Activated CD8-positive, alpha-beta memory T cell treated with anti-CD3 and anti-CD28 coated beads for 4 hours (primary cell): ENCODE data around the gene TNIP2.
"Not testable (repeated sequence)": the region's sequence is repeated elsewhere in the genome, so short reads cannot be mapped to it uniquely, and the experiment has no call there.

Experiments used
- DNase-seq, 2 donors: peaks; one replicate each; pipeline ENCODE4 v3.0.0-alpha.2; 2020; ENCODE audit warnings: low read depth in 2 of 2

Gene TNIP2

DNA sequence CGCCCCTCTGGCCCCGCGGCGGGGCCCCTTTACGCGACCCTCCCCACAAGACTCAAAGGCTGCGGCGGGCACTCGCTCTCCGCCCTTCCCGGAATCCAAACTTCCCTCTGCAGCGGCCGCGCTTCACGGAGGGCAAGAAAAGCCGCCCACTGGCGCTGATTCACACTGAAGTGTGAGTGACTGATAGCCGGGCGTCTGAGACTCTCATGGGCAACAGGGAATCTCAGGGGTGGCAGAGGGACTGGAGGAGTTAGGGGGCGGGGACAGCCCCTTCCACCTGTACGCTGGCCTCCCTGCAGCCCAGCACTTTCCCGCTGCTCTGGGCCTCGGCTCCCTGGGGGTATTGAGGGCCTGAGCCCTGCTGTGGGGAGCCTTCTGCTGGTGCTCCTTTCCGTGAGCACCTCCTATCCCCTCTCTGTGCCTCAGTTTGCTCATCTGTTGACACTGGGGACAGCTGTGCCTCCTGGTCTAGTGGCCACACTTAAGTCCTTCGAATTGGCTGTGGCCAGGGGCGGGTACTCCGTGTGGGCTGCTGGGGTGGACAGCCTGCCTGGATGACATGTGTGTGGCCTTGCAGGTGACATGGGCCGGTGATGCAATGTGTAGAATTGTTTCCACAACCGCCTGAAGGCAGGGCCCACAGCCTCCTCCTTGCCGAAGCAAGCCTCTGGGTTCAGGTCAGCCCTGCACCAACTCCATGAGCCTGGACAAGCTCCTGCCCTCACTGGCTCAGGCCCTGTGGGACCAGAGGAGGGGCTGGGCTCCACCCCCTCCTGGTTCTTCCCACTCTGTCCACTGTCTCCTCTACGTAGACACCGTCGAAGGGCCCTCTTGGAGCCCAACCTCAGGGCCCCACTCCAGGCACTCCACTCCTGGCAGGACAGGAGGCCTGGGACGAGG lies 37.7 kb upstream of the TNIP2 start:
- peak in 1 of 2 donors; percentile 44 for DNase-seq

DNA sequence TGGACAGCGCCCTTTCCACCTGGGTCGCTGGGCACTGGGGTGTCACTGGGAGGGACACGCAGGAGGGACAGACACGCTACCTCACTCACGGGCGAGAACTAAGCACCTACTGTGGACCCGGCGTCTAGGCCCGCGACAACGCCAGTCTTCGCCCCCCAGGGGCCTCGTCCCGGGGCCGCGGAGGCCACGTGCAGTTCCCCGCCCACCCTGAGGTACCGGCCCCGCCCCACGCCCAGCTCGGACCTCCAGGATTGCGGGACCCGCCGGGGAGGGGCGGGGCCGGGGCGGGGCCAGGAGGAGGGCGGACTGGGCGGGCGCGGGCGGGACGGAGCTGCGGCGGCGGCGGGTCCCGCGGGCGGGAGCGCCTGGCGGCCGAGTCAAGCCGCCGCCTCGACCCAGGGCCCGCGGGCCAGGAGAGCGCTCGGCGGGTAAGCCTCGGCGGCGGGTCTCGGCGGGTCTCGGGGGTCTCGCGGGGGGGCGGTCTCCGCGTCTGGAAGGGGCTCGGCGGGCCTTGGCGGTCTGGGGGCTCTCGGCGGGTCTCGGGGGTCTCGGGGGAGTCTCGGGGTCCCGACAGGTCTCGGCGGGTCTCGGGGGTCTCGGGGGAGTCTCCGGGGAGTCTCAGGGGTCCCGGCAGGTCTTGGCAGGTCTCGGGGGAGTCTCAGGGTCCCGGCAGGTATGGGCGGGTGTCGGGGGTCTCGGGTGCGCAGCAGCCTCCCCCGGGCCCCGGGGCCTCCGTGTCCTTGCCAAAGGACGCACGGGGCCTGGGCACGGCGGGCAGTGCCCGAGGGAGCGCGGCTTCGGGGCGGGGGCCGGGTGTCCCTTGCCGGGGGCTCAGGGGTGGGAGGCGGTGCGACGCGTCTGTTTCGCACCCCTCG lies 36.8 kb upstream of the TNIP2 start, which contains the start of gene SH3BP2:
Gene SH3BP2 (plus strand): TSS at position 375 of the 875 bp plus-strand sequence. CDS start 27,533 bp downstream, outside the sequence.
- no peak for DNase-seq

DNA sequence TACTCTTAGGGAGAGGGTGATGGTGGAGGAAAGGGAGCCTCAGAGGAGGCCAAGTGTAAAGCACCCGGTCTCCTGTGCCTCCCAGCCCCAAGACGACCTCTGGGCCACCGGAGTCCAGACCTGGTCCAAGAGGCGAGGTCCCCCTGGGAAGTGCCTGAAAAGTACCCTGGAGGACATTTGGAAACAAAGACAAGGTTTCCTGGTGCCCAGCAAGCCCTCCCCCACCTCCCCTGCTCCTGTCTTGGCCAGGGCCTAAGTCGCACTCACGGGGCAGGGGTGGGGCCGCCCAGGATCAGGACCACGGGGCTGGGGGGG lies 36.2 kb upstream of the TNIP2 start:
- DNase-seq = no peak

DNA sequence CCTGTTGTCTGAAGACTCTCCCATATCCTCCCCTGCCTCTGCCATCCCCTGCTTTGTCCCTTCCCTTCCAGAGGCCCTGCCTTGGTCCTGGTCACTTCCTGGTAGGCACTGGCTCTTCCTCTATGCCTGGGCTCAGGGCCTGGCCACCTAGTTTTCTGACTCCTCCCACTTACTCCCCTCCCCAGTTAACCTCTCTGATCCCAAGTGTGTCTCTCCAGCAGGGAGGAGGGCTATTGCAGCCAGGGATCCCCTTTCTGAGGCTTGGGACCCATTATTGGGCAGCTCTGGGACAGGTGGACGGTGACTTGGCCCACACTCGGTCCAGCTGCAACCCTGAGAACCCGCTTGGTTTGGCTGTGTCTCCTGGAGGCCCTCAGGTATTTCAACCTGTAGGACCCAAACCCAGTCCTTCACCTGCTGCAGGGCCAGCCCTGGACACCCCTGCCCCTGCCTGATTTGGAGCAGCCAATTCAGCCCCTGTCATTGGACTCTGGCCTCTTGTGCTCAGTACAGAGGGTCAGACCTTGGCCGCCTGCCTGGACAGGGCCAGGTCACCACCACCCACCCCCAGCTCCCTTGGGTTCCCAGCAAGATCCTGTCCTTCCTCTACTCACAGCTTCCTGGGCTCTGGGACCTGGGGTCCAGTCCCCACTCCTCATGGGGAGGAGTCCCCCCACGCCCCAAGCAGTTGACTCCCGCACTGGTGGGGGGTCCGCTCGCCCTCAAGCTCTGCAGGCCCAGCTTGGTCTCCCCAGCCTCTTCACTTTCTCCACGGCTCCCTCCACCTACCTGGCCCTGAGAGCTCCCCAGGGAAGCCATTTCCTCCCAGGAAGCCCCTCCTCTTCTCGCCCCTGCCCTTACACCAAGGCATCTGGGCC lies 35.6 kb upstream of the TNIP2 start:
- no peak for DNase-seq

DNA sequence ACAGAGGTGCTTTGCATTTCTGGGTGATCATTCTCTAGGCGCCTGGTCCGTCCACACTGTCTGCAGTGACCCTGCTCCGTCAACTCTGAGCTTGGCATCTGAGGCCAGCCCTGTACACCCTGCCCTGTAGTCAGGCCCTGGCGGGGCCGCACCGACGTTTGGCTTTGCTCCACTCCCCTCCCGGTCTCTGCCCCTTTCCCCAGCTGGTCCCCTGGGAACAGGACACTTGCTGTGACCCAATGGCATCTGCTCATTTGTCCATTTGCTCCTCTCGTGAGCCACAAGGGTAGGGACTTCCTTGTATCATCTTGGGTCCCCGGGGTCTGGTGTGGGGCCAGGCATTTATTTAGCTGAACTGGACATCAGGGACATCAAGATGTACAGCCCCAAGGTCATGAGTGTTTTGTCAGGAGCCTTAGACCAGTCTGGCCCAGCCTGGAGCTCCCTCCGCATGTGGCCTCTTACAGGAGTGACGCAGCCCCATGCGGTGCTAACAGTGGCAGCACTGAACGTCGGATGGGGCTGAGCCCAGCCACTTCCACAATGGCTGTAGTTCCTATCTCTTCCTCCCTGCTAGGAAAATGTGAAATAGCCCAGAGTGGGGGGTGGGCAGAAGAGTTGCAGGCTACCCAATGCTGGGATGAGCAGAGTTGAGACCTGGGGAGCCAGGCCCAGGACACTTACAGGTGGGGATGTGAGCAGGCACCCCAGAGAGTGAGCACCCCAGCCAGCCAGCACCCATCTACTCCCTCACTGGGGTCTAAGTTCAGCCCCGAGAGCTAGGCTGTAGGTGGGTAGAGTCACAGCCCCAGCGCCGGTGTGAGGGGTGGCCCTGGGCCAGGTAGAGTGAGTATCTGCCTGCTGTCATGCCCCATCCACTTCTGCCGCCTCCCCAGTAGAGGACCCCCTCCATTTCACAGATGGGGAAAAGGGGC lies 34.7 kb upstream of the TNIP2 start:
- DNase-seq = no peak

DNA sequence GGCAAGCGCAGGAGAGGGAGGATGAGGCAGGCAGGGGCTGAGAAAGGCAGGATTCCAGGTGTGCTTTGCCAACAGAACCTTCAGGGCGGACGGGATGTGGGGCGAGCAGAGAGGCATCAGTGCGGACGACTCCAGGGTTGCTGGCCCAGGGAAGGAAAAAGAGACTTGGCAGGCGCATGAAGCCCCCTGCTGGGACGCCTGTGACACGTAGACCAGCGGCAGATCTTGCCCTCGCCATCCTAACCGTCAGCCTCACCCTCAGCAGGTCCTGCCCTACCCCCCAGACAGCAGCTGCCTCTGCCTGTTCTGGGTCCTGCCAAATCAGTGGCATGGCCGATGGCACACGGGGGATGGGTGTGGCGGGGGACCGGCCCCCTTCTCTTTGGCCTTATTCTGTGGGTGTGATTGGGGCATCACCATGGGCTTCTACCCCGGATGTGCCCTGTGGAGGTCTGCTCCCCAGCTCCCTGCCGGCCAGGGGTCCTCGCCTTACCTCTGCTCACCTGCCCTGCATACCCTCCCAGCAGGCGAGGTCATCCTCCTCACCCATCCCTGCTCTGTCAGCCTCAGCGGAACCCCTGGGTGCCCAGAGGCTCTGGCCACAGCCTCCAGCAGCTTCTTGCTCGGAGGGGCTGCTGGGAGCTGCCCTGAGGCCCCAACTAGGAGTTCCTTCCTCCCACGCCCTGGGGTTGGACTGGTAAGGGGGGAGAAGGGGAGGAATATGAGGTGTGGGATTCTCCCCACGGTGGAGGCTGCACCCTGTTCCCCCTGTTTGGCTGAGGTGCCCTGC lies 33.9 kb upstream of the TNIP2 start:
- DNase-seq = no peak

DNA sequence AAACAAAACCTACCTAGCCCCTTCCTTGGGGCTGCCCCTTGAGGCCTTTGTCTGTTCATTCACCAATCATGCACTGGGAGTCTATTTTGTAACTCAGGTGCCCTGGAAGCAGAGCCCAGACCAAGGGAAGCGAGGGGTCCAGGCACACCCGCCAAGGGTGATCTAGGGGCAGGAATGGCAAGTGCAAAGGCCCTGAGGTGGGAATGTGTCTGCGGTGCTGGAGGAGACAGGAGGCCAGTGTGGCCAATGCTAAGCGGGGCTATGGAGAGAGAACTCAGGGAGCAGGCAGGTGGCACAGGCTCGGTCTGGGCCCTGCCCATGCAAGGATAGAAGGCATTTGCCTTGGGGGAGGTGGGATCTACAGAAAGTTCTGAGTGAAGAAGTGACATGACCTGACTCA lies 33.2 kb upstream of the TNIP2 start:
- no peak for DNase-seq

DNA sequence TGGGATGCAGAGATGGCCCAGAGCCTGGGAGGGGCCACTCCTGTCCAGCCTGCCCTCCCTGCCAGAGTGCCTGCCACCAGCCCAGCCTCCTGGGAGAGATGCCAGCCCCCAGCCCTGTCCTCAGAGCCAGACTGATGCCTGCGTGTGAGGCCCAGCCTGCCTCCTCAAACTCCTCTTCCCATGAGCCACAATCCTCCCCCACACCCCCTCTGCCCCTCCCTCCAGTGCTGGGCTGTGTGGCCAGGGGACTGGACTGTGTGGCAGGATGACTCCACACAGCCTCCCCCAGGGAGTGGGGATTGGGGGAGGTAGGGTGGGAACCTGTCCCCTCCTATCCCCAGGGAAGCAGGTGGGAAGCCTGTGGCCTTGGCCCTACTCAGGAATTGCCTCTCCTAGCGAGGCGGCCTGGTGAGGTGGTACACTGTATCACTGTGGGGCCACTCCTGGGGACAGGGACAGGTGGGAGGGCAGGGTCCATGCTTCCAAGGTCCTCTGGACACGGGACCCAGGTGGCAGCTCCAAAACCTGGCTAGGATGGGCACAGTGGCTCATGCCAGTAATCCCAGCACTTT lies 32.5 kb upstream of the TNIP2 start:
- no peak for DNase-seq

DNA sequence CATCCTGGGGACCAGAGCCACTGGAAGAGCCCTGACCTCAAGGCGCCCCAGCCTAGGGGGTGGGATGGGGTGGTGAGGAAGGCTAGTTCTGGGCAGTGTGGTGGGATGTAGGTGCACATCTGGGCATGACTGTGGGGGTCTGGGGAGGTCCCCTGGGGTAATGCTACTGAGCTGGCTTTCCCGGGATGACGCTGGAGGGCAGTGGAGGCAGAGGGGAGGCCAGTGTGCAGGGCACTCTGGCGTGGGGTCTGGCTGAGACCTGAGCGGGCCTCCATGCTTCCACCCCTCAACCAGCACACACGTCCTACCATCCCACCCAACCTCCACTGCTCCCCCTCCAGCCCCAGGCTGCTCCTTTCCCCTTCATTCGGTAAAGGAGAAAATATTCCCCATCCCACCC lies 32.0 kb upstream of the TNIP2 start:
- no peak for DNase-seq

DNA sequence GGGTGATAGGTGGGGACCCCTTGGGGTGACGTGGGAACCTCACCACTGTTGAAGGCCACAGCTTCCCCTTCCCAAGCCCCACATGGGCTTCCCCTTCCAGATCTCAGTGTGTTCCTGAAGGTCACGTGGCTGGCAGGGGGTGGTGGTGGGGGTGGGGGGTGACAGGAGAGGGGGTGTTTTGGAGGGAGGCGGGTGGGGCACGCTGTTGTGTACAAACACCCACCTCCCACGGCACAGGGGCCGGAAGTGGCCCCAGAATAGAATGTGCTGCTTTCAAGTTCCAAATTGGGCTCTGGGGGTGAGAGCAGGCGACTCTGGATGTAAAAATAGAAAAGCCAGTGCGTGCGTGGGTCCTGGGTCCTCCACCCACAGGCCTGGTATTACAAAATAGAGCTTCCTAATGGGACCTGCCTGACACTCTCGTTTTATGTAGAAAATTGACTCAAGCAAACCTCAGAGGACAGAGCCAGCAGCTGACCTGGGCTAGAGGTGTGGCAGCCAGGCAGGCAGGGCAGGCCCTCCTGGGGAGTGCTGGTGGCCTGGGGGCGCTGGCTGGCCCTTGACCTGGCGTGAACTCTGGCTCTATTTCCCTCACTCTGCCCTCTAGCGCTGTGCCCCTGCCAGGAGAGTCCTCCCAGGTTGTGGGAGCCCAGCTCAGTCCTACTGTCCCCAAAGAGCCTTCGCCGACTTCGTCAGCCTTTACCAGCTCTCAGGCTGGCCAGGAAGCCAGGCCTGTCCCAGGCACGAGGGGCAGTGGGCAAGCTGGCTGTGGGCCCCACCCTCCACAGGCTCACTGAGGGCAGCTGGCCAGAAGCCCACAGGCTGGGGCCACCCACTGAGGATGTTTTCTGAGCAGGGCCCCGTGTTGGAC lies 31.3 kb upstream of the TNIP2 start:
- peak; percentile 56 to 69 for DNase-seq

DNA sequence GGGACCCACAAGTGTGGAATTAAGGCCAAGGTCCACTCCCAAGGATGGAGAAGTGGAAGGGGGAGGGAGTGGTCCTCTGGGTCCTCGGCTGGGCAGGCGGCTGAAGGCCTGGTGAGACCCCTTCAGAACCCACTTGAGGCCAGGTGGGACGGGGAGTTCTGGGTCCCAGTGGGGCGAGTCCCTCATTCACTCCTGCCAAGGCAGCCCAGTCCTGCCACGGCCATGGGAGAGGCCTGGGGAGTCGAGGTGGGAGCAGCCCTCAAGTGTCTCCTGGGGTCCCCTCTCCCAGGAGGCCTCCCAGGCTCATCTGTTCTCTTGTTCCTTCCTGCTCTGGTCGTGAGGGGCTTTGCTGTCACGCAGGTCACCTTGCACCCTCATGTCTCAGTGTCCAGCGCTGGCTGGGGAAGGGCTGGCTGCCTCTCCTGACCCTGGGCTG lies 30.7 kb upstream of the TNIP2 start:
- DNase-seq = no peak

DNA sequence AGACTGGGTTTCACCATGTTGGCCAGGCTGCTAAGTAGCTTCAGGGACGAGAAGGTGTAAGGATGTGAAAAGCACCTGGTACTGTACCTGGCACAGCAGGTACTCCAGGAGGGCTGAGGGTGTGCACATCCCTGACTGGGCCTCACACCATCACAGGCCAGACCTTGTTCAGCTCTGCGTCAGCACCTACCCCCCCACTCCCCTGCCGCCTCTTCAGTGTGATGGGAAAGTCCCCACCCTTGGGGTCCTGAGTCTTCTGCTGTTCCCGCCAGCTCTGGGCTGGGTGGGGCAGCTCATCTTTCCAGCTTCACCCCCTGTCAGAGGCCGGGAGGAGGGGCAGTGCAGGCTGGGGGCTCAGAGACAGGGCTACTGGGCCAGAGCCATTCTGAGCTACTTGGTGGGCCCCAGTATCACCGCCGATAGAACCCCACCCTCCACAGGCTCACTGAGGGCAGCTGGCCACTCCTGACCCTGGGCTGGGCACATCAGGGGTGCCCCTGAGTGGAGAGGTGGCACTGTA lies 30.1 kb upstream of the TNIP2 start:
- DNase-seq = peak; percentile 74 to 75

DNA sequence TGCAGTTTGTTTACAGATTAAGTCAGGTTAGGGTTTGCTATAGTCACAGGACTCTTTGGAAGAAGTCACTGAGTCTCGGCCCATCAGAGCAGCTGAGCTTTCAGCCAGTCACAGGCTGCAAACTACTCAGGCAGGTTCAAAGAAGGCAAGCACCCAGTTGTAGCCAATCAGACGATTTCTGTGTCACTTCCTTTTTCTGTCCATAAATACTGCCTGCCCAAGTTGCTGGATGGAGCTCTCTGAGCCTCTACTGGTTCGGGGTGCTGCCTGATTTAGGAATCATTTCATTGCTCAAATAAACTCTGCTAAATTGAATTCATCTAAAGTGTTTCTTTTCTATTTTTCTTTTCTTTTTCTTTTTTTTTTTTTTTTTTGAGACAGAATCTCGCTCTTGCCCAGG lies 29.5 kb upstream of the TNIP2 start:
- DNase-seq = no peak

DNA sequence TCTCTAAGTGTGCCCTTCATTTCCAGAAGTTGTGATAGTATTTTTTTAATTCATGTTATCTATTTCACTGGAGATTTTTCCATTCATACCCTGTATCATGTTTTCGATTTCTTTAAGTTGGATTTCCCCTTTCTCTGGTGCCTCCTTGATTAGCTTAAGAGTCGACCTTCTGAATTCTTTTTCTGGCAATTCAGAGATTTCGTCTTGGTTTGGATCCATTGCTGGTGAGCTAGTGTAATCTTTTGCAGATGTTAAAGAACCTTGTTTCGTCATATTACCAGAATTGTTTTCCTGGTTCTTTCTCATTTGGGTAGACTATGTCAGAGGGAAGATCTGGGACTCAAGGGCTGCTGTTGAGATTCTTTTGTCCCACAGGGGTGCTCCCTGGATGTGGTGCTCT lies 27.7 kb upstream of the TNIP2 start:
- DNase-seq = no peak

DNA sequence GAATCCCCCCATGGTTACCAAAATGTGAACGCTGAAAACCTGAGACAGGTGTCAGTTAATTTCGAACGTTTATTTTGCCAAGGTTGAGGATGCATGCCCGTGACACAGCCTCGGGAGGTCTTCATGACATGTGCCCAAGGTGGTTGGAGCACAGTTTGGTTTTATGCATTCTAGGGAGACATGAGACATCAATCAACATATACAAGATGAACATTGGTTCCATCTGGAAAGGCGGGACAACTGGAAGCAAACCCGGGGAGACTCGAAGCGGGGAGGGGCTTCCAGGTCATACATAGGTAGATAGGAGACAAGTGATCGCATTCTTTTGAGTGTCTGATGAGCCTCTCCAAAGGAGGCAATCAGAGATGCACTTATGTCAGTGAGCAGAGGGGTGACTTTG lies 25.8 kb upstream of the TNIP2 start:
- DNase-seq = no peak

DNA sequence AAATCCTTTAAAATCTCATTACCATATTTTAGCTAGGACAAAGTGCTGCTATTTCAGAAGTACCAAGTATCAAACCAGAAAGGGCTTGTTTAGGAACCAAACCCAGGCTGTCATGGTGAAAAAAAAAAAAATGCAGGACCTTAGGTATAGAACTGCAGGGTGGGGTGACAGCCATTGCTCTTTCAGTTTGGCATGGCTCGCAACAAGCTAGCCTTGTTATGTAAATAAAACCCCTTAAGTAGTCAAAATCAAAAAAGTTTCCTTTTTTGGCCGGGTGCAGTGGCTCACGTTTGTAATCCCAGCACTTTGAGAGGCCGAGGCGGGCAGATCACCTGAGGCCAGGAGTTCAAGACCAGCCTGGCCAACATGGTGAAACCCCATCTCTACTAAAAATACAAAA lies 24.5 kb upstream of the TNIP2 start:
- not testable (repeated sequence) for DNase-seq

DNA sequence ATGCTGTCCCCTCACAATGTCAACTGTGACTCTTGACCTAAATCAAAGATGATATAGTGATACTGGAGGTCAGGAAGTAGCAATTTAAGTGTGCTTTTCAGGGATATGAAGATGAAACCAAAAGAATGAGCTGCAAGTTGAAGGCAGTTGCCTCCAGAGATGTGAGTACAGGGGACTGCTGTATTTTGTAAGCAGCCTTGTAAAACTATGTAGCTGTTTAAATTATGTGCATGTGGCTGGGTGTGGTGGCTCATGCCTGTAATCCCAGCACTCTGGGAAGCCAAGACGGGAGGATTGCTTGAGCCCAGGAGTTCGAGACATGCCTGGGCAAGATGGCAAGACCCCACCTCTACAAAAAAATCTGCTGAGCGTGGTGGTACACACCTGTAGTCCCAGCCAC lies 15.1 kb upstream of the TNIP2 start:
- no peak for DNase-seq

DNA sequence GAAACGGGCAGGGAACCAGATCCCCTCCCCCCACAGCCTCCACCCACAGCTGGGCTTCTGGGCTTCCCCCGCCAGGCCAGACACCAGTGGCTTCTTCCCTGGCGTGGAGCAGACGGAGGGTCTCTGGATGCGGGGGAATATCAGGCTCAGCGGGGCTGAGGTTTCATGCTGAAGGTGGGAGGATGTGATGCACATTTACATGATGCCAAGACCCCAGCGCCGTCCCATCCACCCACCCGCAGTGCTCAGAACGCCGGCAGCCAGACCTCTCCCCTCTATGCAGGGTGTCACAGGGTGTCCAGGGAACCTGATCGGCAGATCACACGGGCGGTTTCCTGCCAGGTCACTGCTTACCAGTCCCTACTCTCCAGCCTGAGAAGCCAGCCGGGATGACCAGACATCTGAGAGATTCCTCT lies 12.8 kb upstream of the TNIP2 start:
- no peak for DNase-seq
